Measurements from ENCODE around the gene RANBP17. TPM values are rescaled to one million over a fixed set of nuclear protein-coding genes. Genes with fewer than 3 reads are reported as not detected.

The RANBP17 gene
- total and polyA plus RNA-seq, 12 donors = 5.5 to 119 (median 22.2) TPM

GRCh38 chr5:171317230-171317629, 455.4 kb downstream of the RANBP17 start:
- peak in 4 of 7 donors; percentile 28 to 58 (median 42) for DNase-seq
- WGBS, 4 donors = 15 to 21% (median 15%) methylated on average over 11 of the region's 11 CpGs
- Histone ChIP-seq H3K27me3 (peaks cover 65% of the 10 kb centered on the region), H3K9me3 (replicated peaks in 1 of 3) (no peaks in the 10 kb centered on the region), H3K36me3 (replicated peaks in 1 of 2) (no peaks in the 10 kb centered on the region), H3K27ac (no peak overlapping the region), H3K4me3 (peak overlapping the region in 1 of 4 donors; percentile 28), H3K4me1 (replicated peaks in 1 of 2) (peaks cover 7 to 31% of the 10 kb centered on the region in 2 donors)
- TF ChIP-seq CTCF (IDR thresholded peaks at IDR 0.05) = no peak
- no peak for TF ChIP-seq POLR2A (IDR thresholded peaks at IDR 0.05)
- intact Hi-C loops (cut with DNase I) = no loop called here

GRCh38 chr5:171318026-171318425, 456.2 kb downstream of the RANBP17 start:
- no peaks in the 10 kb centered on the region for H3K36me3 ChIP-seq (replicated peaks in 1 of 2)
- intact Hi-C loops (cut with DNase I) = no loop called here
- H3K27ac ChIP-seq = no peak overlapping the region
- peaks cover 7 to 25% of the 10 kb centered on the region in 2 donors for H3K4me1 ChIP-seq (replicated peaks in 1 of 2)
- H3K9me3 ChIP-seq (replicated peaks in 1 of 3) = no peaks in the 10 kb centered on the region
- H3K27me3 ChIP-seq = peaks cover 61% of the 10 kb centered on the region
- no peak for TF ChIP-seq POLR2A (IDR thresholded peaks at IDR 0.05)
- no peak for TF ChIP-seq CTCF (IDR thresholded peaks at IDR 0.05)
- H3K4me3 ChIP-seq = no peak overlapping the region
- 11 to 19% (median 13%) methylated on average over 7 to 9 of the region's 9 CpGs for WGBS, 4 donors
- DNase-seq = no peak

GRCh38 chr5:171321447-171321846, 459.6 kb downstream of the RANBP17 start:
- Histone ChIP-seq H3K27me3 (peaks cover 38% of the 10 kb centered on the region), H3K4me3 (no peak overlapping the region), H3K27ac (no peak overlapping the region), H3K4me1 (replicated peaks in 1 of 2) (peaks cover under 1 to 7% of the 10 kb centered on the region in 2 donors), H3K36me3 (replicated peaks in 1 of 2) (no peaks in the 10 kb centered on the region), H3K9me3 (replicated peaks in 1 of 3) (no peaks in the 10 kb centered on the region)
- 71 to 77% (median 74%) methylated on average over 7 of the region's 7 CpGs for WGBS, 4 donors
- no peak for DNase-seq
- intact Hi-C loops (cut with DNase I) = no loop called here
- no peak for TF ChIP-seq POLR2A (IDR thresholded peaks at IDR 0.05)
- TF ChIP-seq CTCF (IDR thresholded peaks at IDR 0.05) = no peak

GRCh38 chr5:171322527-171322926, 460.7 kb downstream of the RANBP17 start:
- H3K27ac ChIP-seq = no peak overlapping the region
- 84 to 95% (median 87%) methylated on average over 5 of the region's 5 CpGs for WGBS, 4 donors
- peaks cover 27% of the 10 kb centered on the region for H3K27me3 ChIP-seq

More at GRCh38 chr5:171322527-171322926, 460.7 kb downstream of the RANBP17 start:
- no peaks in the 10 kb centered on the region for H3K36me3 ChIP-seq (replicated peaks in 1 of 2)
- intact Hi-C loops (cut with DNase I) = no loop called here
- TF ChIP-seq CTCF (IDR thresholded peaks at IDR 0.05) (no peak), POLR2A (IDR thresholded peaks at IDR 0.05) (no peak)
- no peaks in the 10 kb centered on the region for H3K4me1 ChIP-seq (replicated peaks in 1 of 2)
- no peak overlapping the region for H3K4me3 ChIP-seq
- DNase-seq = no peak
- H3K9me3 ChIP-seq (replicated peaks in 1 of 3) = no peaks in the 10 kb centered on the region
